ENCODE measurements around the gene RAP1A. TPM values are rescaled to one million over a fixed set of nuclear protein-coding genes. Genes with fewer than 3 reads are reported as not detected.
A peak's percentile ranks its signal among the peaks of the same experiment; 100 is the strongest.

The RAP1A gene
- polyA plus RNA-seq, 3 donors = 41.2 to 79.1 (median 75.3) TPM

DNA sequence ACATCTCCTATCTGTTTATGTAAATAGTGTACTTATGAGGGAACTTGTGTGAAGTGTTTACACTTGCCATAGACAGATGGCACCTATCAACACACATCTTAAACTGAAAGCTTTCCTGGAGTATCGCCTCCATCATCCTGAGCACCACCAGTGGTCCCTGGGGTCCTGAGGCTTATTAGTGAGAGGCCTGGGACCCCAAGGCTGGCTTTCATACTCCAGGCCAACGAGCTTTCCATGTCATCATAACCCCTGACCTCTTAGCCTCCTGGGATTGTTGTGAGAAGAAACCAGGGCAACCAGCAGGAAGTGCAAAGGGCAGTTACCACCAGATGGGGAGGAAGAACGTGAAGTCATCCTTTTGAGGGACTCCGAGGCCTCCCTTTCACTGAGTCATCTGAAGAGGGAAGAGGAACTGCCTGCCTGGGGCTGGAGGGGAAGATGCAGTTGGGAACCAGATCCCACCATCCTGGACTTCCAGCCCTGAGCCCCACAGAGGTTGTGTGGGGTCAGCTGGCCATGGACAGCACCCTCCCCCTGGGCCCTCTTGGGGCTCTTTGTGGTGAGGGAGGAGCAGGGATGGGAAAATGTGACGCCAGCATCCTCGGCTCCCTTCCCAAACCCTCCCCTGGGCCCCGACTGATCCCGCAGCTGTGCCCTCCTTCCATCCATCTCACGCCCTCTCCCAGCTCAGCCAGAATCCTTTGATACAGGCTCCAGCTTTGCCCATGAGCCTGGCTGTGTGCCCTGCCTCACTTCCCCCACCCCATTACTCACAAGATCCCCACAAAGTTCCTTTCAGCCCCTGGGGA is 113.8 kb downstream of the RAP1A start:
- H2AFZ ChIP-seq (ENCODE audit: insufficient read depth, low read depth, low read length, poor library complexity, severe bottlenecking) = peak overlapping the region; percentile 26
- TF ChIP-seq, protein P1, sequence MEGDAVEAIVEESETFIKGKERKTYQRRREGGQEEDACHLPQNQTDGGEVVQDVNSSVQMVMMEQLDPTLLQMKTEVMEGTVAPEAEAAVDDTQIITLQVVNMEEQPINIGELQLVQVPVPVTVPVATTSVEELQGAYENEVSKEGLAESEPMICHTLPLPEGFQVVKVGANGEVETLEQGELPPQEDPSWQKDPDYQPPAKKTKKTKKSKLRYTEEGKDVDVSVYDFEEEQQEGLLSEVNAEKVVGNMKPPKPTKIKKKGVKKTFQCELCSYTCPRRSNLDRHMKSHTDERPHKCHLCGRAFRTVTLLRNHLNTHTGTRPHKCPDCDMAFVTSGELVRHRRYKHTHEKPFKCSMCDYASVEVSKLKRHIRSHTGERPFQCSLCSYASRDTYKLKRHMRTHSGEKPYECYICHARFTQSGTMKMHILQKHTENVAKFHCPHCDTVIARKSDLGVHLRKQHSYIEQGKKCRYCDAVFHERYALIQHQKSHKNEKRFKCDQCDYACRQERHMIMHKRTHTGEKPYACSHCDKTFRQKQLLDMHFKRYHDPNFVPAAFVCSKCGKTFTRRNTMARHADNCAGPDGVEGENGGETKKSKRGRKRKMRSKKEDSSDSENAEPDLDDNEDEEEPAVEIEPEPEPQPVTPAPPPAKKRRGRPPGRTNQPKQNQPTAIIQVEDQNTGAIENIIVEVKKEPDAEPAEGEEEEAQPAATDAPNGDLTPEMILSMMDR (IDR thresholded peaks at IDR 0.05) = no peak
- H3K79me2 ChIP-seq (ENCODE audit: insufficient read depth, low read length) = no peaks in the 10 kb centered on the region
- peak overlapping the region; percentile 76 for H3K4me2 ChIP-seq (replicated peaks; ENCODE audit: extremely low read depth, low read length, poor library complexity, severe bottlenecking)
- peak overlapping the region; percentile 84 for H3K9ac ChIP-seq (ENCODE audit: insufficient read depth, low read length, poor library complexity, severe bottlenecking)
- H3K36me3 ChIP-seq (replicated peaks in 1 of 2; ENCODE audit: control insufficient read depth in 1 of 2, insufficient read depth in 2 of 2, low read length in 2 of 2) = no peaks in the 10 kb centered on the region
- H3K9me3 ChIP-seq (replicated peaks in 1 of 2; ENCODE audit: control insufficient read depth in 1 of 2, insufficient read depth in 1 of 2, low read length in 2 of 2) = no peaks in the 10 kb centered on the region
- peaks cover 21% of the 10 kb centered on the region for H3K4me1 Mint-ChIP-seq
- H3K4me3 ChIP-seq (replicated peaks in 1 of 3; ENCODE audit: low read depth in 2 of 3, low read length in 3 of 3) = peak overlapping the region; percentile 1 to 70 (median 18)
- peaks cover 2 to 15% of the 10 kb centered on the region in 2 donors for H3K27me3 ChIP-seq (ENCODE audit: control insufficient read depth in 2 of 2, insufficient read depth in 2 of 2, low read length in 2 of 2)
- intact Hi-C loops (cut with micrococcal nuclease) = loop anchor here (10.0 kb wide), 4 partner anchors 119 to 769 kb away; partner anchors contain the start of genes ADORA3 (in 1 of the 2), DENND2D (in 1 of the 2), LRIF1 (in 1 of the 2) and RAP1A (in 1 of the 2)
- peaks cover 58 to 60% of the 10 kb centered on the region in 2 donors for H3K4me1 ChIP-seq (ENCODE audit: control insufficient read depth in 1 of 2, insufficient read depth in 2 of 2, low read length in 2 of 2)
- peaks cover 23 to 31% of the 10 kb centered on the region in 2 donors for H3K36me3 Mint-ChIP-seq
- peak overlapping the region; percentile 95 to 98 for H3K27ac ChIP-seq (ENCODE audit: low read depth in 1 of 2, low read length in 2 of 2)
- peaks cover 11 to 19% (median 18%) of the 10 kb centered on the region in 3 donors for H3K27me3 Mint-ChIP-seq (ENCODE audit: low read depth in 3 of 3)
- DNase-seq = peak; percentile 93 to 98 (median 96)
- peaks cover 0 to 3% (median 0%) of the 10 kb centered on the region in 7 donors for H3K9me3 Mint-ChIP-seq
- peak overlapping the region in 1 of 2 donors; percentile 66 for H3K4me3 Mint-ChIP-seq
- H4K20me1 ChIP-seq (ENCODE audit: insufficient read depth, low read length) = no peaks in the 10 kb centered on the region
- H3K27ac Mint-ChIP-seq = no peak overlapping the region
- 81% methylated on average over 5 of the region's 9 CpGs for WGBS (ENCODE audit: insufficient coverage)

DNA sequence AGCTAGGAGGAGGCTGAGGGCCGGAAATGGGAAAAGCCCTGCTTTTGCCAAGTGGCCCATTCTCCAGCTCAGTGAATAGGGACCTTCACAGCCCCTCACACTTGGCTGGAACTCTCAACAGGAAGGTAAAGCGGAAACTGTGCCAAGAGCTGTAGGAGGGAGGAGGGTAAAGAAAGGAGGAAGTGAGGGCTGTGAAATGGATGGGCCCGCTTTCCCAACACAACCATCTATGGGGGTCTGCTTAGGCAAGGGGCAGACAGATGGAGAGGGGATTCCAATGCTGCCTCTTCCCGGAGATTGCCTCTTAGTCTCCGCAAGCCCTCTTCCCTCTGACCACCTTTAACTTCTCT is 114.4 kb downstream of the RAP1A start:
- Mint-ChIP-seq H3K4me3 (peak overlapping the region in 1 of 2 donors; percentile 66), H3K27me3 (ENCODE audit: low read depth in 3 of 3) (peaks cover 11 to 23% (median 20%) of the 10 kb centered on the region in 3 donors), H3K4me1 (peaks cover 23% of the 10 kb centered on the region), H3K27ac (no peak overlapping the region), H3K36me3 (peaks cover 23 to 32% of the 10 kb centered on the region in 2 donors), H3K9me3 (peaks cover 0 to 3% (median 0%) of the 10 kb centered on the region in 7 donors)
- H4K20me1 ChIP-seq (ENCODE audit: insufficient read depth, low read length) = no peaks in the 10 kb centered on the region
- no peaks in the 10 kb centered on the region for H3K36me3 ChIP-seq (replicated peaks in 1 of 2; ENCODE audit: control insufficient read depth in 1 of 2, insufficient read depth in 2 of 2, low read length in 2 of 2)
- H2AFZ ChIP-seq (ENCODE audit: insufficient read depth, low read depth, low read length, poor library complexity, severe bottlenecking) = peak overlapping the region; percentile 17
- H3K4me3 ChIP-seq (replicated peaks in 1 of 3; ENCODE audit: low read depth in 2 of 3, low read length in 3 of 3) = peak overlapping the region; percentile 1 to 70 (median 18)
- H3K79me2 ChIP-seq (ENCODE audit: insufficient read depth, low read length) = no peaks in the 10 kb centered on the region
- peak overlapping the region; percentile 76 for H3K4me2 ChIP-seq (replicated peaks; ENCODE audit: extremely low read depth, low read length, poor library complexity, severe bottlenecking)
- intact Hi-C loops (cut with micrococcal nuclease) = loop anchor here (10.0 kb wide), 4 partner anchors 119 to 769 kb away; partner anchors contain the start of genes ADORA3 (in 1 of the 2), DENND2D (in 1 of the 2), LRIF1 (in 1 of the 2) and RAP1A (in 1 of the 2)
- peak; percentile 60 to 80 (median 77) for DNase-seq
- H3K4me1 ChIP-seq (ENCODE audit: control insufficient read depth in 1 of 2, insufficient read depth in 2 of 2, low read length in 2 of 2) = peaks cover 63 to 66% of the 10 kb centered on the region in 2 donors
- 59% methylated on average over 3 of the region's 5 CpGs for WGBS (ENCODE audit: insufficient coverage)
- H3K9me3 ChIP-seq (replicated peaks in 1 of 2; ENCODE audit: control insufficient read depth in 1 of 2, insufficient read depth in 1 of 2, low read length in 2 of 2) = no peaks in the 10 kb centered on the region
- TF ChIP-seq, protein P1 (IDR thresholded peaks at IDR 0.05) = no peak
- peak overlapping the region; percentile 95 to 98 for H3K27ac ChIP-seq (ENCODE audit: low read depth in 1 of 2, low read length in 2 of 2)
- H3K27me3 ChIP-seq (ENCODE audit: control insufficient read depth in 2 of 2, insufficient read depth in 2 of 2, low read length in 2 of 2) = peaks cover 2 to 15% of the 10 kb centered on the region in 2 donors
- H3K9ac ChIP-seq (ENCODE audit: insufficient read depth, low read length, poor library complexity, severe bottlenecking) = peak overlapping the region; percentile 84

Data from CD14-positive monocyte (primary cell).